ENCODE data around the gene TMEM198. TPM values are rescaled to one million over a fixed set of nuclear protein-coding genes. Genes with fewer than 3 reads are reported as not detected.

TMEM198 gene
- total and polyA plus RNA-seq, 2 donors (not counting 3 experiments of a cell fraction or from before 2014, with no cell fraction given), result not detected

- DNase-seq (ENCODE audit: low read depth, low spot score) (no peak), FAIRE-seq (no peak)
- Histone ChIP-seq H3K36me3 (ENCODE audit: control insufficient read depth in 2 of 2, extremely low read depth in 1 of 2, insufficient read depth in 2 of 2, low read length in 2 of 2) (no peaks in the 10 kb centered on the region), H4K20me1 (replicated peaks; ENCODE audit: control insufficient read depth, extremely low read depth, insufficient read depth, low read length) (no peaks in the 10 kb centered on the region), H3K27me3 (ENCODE audit: control insufficient read depth in 2 of 2, insufficient read depth in 2 of 2, low read length in 2 of 2) (peaks cover 0 to 13% of the 10 kb centered on the region in 2 experiments), H2AFZ (ENCODE audit: low read depth, low read length) (no peak overlapping the region), H3K79me2 (ENCODE audit: control insufficient read depth, insufficient read depth, low read length) (no peaks in the 10 kb centered on the region), H3K4me1 (ENCODE audit: control insufficient read depth, extremely low read depth, insufficient read depth, low read length) (no peaks in the 10 kb centered on the region), H3K9me3 (replicated peaks; ENCODE audit: control insufficient read depth, insufficient read depth, low read length) (no peaks in the 10 kb centered on the region), H3K4me2 (ENCODE audit: insufficient read depth, low read length) (no peak overlapping the region), H3K9ac (replicated peaks; ENCODE audit: extremely low read depth, insufficient read depth, low read length) (no peak overlapping the region), H3K4me3 (replicated peaks in 1 of 3; ENCODE audit: insufficient read depth in 1 of 3, low read depth in 1 of 3, low read length in 3 of 3) (no peak overlapping the region), H3K9me1 (replicated peaks; ENCODE audit: control insufficient read depth, extremely low read depth, insufficient read depth, low read length) (no peaks in the 10 kb centered on the region), H3K27ac (ENCODE audit: insufficient read depth, low read depth, low read length) (no peak overlapping the region)
- dilution Hi-C loops (cut with MboI; ENCODE audit: extremely low pct_ligation_motif_present, low sequenced_read_pairs), result no loop called here
- intact Hi-C loops (cut with micrococcal nuclease), result no loop called here
- no TSS peak for BruUV-seq (replicated peaks)
- ChIA-PET CTCF (no interaction called here), POLR2A (no interaction called here)
- no peak for TF ChIP-seq EZH2 (IDR thresholded peaks at IDR 0.05; ENCODE audit: borderline replicate concordance, low read depth, low read length, severe bottlenecking)
- no peak for TF ChIP-seq CTCF (IDR thresholded peaks at IDR 0.05; ENCODE audit: extremely low read depth in 1 of 2, insufficient read depth in 1 of 2, low read depth in 1 of 2, low read length in 2 of 2)
- TF ChIP-seq FOS (IDR thresholded peaks at IDR 0.05; ENCODE audit: borderline replicate concordance, insufficient read depth, low read length), result no peak
- TF ChIP-seq MAX (IDR thresholded peaks at IDR 0.05; ENCODE audit: insufficient read depth, insufficient read length), result no peak
- no peak for TF ChIP-seq POLR2AphosphoS5 (IDR thresholded peaks at IDR 0.05; ENCODE audit: insufficient read depth, low read depth, low read length)
- no peak for TF ChIP-seq MYC (IDR thresholded peaks at IDR 0.05; ENCODE audit: low read depth, low read length)
- TF ChIP-seq GATA2 (IDR thresholded peaks at IDR 0.05; ENCODE audit: insufficient read depth, insufficient read length, low read depth, low read length), result no peak
- no peak for TF ChIP-seq POLR2A (IDR thresholded peaks at IDR 0.05; ENCODE audit: low read depth, low read length)
- TF ChIP-seq JUN (IDR thresholded peaks at IDR 0.05; ENCODE audit: borderline replicate concordance, insufficient read depth, insufficient read length, low read depth), result no peak
These were observed 22.8 kb downstream of the TMEM198 start for GRCh38 chr2:219566640-219567039.
